Smooth muscle cell (in vitro differentiated cells): Measurements from ENCODE around the gene DPAGT1. TPM values are rescaled to one million over a fixed set of nuclear protein-coding genes. Genes with fewer than 3 reads are reported as not detected.
A peak's percentile ranks its signal among the peaks of the same experiment; 100 is the strongest.

Experiments
- DNase-seq: peaks from one replicate; lab custom pipeline; 2025; ENCODE audit not compliant: unreplicated experiment; lab: John Stamatoyannopoulos, UW
- H2AFZ ChIP-seq: fragments of 200-600 bp; sonication (generic); 2 replicates; pipeline ENCODE4 v1.6.0; 2016; ENCODE audit warnings: antibody characterized with exemption, low read depth, mild to moderate bottlenecking
- H3F3A ChIP-seq: fragments of 200-600 bp; sonication (generic); 2 replicates; pipeline ENCODE4 v1.6.0; 2017; ENCODE audit warnings: antibody characterized with exemption, low read depth
- H3K27ac ChIP-seq: fragments of 200-600 bp; sonication (generic); 2 replicates; pipeline ENCODE4 v1.5.1; 2016; ENCODE audit warnings: low read depth, mild to moderate bottlenecking
- H3K27me3 ChIP-seq: fragments of 200-600 bp; sonication (generic); 2 replicates; pipeline ENCODE4 v1.6.1; 2016; ENCODE audit warnings: low read depth, mild to moderate bottlenecking
- H3K36me3 ChIP-seq: fragments of 200-600 bp; sonication (generic); 2 replicates; pipeline ENCODE4 v1.5.1; 2016; ENCODE audit warnings: low read depth
- H3K4me1 ChIP-seq: fragments of 200-600 bp; sonication (generic); 2 replicates; pipeline ENCODE4 v1.5.1; 2016; ENCODE audit warnings: low read depth
- H3K4me2 ChIP-seq: fragments of 200-600 bp; sonication (generic); 2 replicates; pipeline ENCODE4 v1.6.0; 2016; ENCODE audit warnings: mild to moderate bottlenecking
- H3K4me3 ChIP-seq: fragments of 200-600 bp; sonication (generic); 2 replicates; pipeline ENCODE4 v1.5.1; 2016; ENCODE audit warnings: mild to moderate bottlenecking
- H3K79me2 ChIP-seq: fragments of 200-600 bp; sonication (generic); 2 replicates; pipeline ENCODE4 v1.6.0; 2016; ENCODE audit warnings: low read depth, mild to moderate bottlenecking
- H3K9ac ChIP-seq: fragments of 200-600 bp; sonication (generic); 2 replicates; pipeline ENCODE4 v1.6.0; 2016; ENCODE audit warnings: low read depth
- H3K9me3 ChIP-seq: fragments of 200-600 bp; sonication (generic); replicated peaks from 2 replicates; pipeline ENCODE4 v1.5.1; 2016; ENCODE audit warnings: low read depth
- H4K20me1 ChIP-seq: fragments of 200-600 bp; sonication (generic); 2 replicates; pipeline ENCODE4 v1.6.0; 2016; ENCODE audit warnings: low read depth
- WGBS: methylation state at CpG from one replicate; pipeline ENCODE4 v1.1.7; 2016; ENCODE audit warnings: low lambda C conversion rate; 5-methylcytosine and 5-hydroxymethylcytosine counted together
- polyA plus RNA-seq: library from polyadenylated mRNA; unstranded; fragments of >200 nt; fragmentation: Nextera tagmentation; extraction: Ambion mirVana; gene quantifications from 2 replicates; pipeline ENCODE4 v1.2.1, GENCODE V29; 2016
- total RNA-seq: library from RNA; depleted of rRNA; stranded (reverse); fragments of >200 nt; gene quantifications from 2 replicates; pipeline ENCODE4 v1.2.3, GENCODE V29; 2014
- TF ChIP-seq, protein P1 (sequence below): fragments of 200-600 bp; sonication (generic); IDR thresholded peaks from 2 replicates; pipeline ENCODE4 v1.5.1; 2017; ENCODE audit warnings: borderline replicate concordance, mild to moderate bottlenecking, antibody characterized with exemption; ENCODE audit not compliant: insufficient read depth, poor library complexity, severe bottlenecking

Gene DPAGT1
- total and polyA plus RNA-seq, 2 experiments from 2014 or later: 40.5 to 73.7 TPM

DNA sequence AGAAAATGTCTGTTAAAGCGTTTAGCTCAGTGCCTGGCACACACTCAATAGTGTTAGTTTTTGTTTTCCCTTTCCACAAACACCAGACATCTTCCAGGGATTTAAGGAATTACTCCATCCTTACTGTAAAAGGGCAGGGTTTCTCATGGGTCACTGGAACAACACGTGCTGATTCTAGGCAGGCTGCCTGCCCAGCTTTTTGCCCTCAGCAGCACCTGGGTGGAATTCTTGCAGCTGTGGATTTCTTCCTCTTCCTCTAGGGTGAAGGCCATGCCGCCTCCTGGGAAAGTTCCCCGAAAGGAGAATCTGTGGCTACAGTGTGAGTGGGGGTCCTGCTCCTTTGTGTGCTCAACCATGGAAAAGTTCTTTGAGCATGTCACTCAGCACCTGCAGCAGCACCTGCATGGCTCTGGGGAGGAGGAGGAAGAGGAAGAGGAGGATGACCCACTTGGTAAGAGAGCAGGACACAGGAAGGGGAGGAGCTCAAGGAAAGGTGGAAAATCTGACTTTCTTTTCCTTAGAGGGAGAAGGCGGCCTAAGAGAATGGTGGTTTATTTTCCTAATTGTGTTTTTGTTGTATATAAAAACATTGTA is 25.1 kb upstream of the DPAGT1 start:
- Histone ChIP-seq H3K9ac (no peak overlapping the region), H3K4me2 (no peak overlapping the region), H3K9me3 (no peaks in the 10 kb centered on the region), H3K36me3 (no peaks in the 10 kb centered on the region), H3K79me2 (peaks cover 26% of the 10 kb centered on the region), H3K27ac (no peak overlapping the region), H3K4me3 (no peak overlapping the region), H2AFZ (no peak overlapping the region), H3K27me3 (no peaks in the 10 kb centered on the region), H3K4me1 (peaks cover 6% of the 10 kb centered on the region), H3F3A (no peaks in the 10 kb centered on the region), H4K20me1 (peaks cover 18% of the 10 kb centered on the region)
- TF ChIP-seq, protein P1, sequence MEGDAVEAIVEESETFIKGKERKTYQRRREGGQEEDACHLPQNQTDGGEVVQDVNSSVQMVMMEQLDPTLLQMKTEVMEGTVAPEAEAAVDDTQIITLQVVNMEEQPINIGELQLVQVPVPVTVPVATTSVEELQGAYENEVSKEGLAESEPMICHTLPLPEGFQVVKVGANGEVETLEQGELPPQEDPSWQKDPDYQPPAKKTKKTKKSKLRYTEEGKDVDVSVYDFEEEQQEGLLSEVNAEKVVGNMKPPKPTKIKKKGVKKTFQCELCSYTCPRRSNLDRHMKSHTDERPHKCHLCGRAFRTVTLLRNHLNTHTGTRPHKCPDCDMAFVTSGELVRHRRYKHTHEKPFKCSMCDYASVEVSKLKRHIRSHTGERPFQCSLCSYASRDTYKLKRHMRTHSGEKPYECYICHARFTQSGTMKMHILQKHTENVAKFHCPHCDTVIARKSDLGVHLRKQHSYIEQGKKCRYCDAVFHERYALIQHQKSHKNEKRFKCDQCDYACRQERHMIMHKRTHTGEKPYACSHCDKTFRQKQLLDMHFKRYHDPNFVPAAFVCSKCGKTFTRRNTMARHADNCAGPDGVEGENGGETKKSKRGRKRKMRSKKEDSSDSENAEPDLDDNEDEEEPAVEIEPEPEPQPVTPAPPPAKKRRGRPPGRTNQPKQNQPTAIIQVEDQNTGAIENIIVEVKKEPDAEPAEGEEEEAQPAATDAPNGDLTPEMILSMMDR: no peak
- 76% methylated on average over 5 of the region's 5 CpGs for WGBS
- no peak for DNase-seq

GRCh38 chr11:119125821-119126220 is 24.2 kb upstream of the DPAGT1 start:
- Histone ChIP-seq H3K79me2 (peaks cover 27% of the 10 kb centered on the region), H4K20me1 (peaks cover 18% of the 10 kb centered on the region), H3K4me2 (no peak overlapping the region), H3K4me3 (no peak overlapping the region), H3K9ac (no peak overlapping the region), H3F3A (no peaks in the 10 kb centered on the region), H3K4me1 (peaks cover 6% of the 10 kb centered on the region), H3K9me3 (no peaks in the 10 kb centered on the region), H2AFZ (no peak overlapping the region), H3K27ac (no peak overlapping the region), H3K36me3 (no peaks in the 10 kb centered on the region), H3K27me3 (no peaks in the 10 kb centered on the region)
- WGBS: 98% methylated on average over 5 of the region's 6 CpGs
- no peak for DNase-seq
- TF ChIP-seq, protein P1: no peak

- Histone ChIP-seq H3K79me2 (peaks cover 27% of the 10 kb centered on the region), H3K36me3 (no peaks in the 10 kb centered on the region), H3K27ac (peak overlapping the region; percentile 49), H3K4me2 (peak overlapping the region; percentile 98), H3K27me3 (no peaks in the 10 kb centered on the region), H3K9ac (peak overlapping the region; percentile 83), H3K9me3 (no peaks in the 10 kb centered on the region), H4K20me1 (peaks cover 14% of the 10 kb centered on the region), H3K4me1 (peaks cover 6% of the 10 kb centered on the region), H3F3A (no peaks in the 10 kb centered on the region), H3K4me3 (peak overlapping the region; percentile 88), H2AFZ (peak overlapping the region; percentile 85)
- TF ChIP-seq, protein P1: no peak
- WGBS: 1% methylated on average over 20 of the region's 20 CpGs
- DNase-seq: no peak
Measured at GRCh38 chr11:119121811-119122124, 20.1 kb upstream of the DPAGT1 start.
